HEK293 (cell line): ENCODE data around the gene RAB3C.

Experiments
- ZNF292 ChIP-seq: fragments of 450-650 bp; formaldehyde crosslinking; IDR thresholded peaks from 2 replicates; pipeline ENCODE4 v1.5.1; 2016; ENCODE audit warnings: low read depth, missing biosample characterization, missing genetic modification characterization, borderline replicate concordance
- ZNF324 ChIP-seq: fragments of 450-650 bp; formaldehyde crosslinking; IDR thresholded peaks from 2 replicates; pipeline ENCODE4 v1.5.1; 2016; ENCODE audit warnings: missing biosample characterization, missing genetic modification characterization
- ZNF830 ChIP-seq: fragments of 450-650 bp; IDR thresholded peaks from 2 replicates; pipeline ENCODE4 v1.5.0; 2018; ENCODE audit warnings: missing biosample characterization, missing genetic modification characterization, low read depth, mild to moderate bottlenecking, moderate library complexity

- TF ChIP-seq ZNF830 (no peak), ZNF324 (tag by site-specific recombination) (no peak), ZNF292 (tag by site-specific recombination) (no peak)
These were observed 11.4 kb upstream of the RAB3C start for GRCh38 chr5:58571501-58571900.
